A673 (cell line): ENCODE results near the gene PMM2.

Source experiments
- CTCF ChIP-seq: fragments of 300-800, 200-600 bp; sonication (generic); conservative IDR thresholded peaks from 2 replicates; pipeline ENCODE4 v1.5.1; 2017; ENCODE audit warnings: low read depth, mild to moderate bottlenecking, antibody characterized with exemption, low read length, moderate library complexity, mixed read lengths
- EZH2 ChIP-seq: fragments of 200-600 bp; sonication (generic); IDR thresholded peaks from 2 replicates; pipeline ENCODE4 v1.6.1; 2017; ENCODE audit warnings: borderline replicate concordance, low read depth, mild to moderate bottlenecking, mixed read lengths, antibody characterized with exemption, low read length; ENCODE audit not compliant: poor library complexity, severe bottlenecking

GRCh38 chr16:8848939-8849391 is 51.3 kb downstream of the PMM2 start:
- TF ChIP-seq CTCF (no peak), EZH2 (no peak)
